Measurements from ENCODE around the gene SUPT20HL2.
"Not testable (repeated sequence)": the region's sequence is repeated elsewhere in the genome, so short reads cannot be mapped to it uniquely, and the experiment has no call there.

Gene SUPT20HL2

DNA sequence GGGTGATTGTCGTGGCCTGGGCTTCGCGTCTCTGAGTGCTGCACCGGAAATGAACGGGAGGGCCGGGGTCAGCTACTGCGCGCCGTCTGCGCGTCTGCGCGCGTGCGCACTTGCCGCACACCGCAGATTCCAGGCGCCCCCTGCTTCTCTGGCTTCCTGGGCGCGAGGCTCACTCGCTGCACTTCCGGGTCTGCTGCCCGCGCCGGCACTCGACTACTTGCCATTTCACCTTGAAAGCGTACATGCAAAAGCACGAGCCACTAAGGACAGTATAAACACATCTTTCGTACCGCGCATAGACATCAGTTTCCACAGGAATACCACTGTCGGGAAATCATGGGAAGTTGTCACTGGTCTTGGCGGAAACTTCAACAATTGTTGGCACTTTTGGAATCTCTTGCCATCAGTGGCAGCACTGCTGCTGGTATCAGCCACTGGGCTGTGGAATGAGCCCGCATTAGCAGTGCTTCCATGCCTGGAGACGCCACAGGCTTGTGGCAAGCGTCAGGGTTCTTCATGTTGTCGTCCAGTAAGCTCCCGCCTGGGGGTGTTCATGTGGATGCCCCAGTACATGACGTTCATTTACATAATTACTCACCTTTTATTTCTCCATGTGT, at the start of gene SUPT20HL2:
Gene SUPT20HL2, minus strand, starts transcription at position 51 of the 617 bp plus-strand sequence. CDS start 754 bp downstream, outside the sequence.
- no peak for DNase-seq

DNA sequence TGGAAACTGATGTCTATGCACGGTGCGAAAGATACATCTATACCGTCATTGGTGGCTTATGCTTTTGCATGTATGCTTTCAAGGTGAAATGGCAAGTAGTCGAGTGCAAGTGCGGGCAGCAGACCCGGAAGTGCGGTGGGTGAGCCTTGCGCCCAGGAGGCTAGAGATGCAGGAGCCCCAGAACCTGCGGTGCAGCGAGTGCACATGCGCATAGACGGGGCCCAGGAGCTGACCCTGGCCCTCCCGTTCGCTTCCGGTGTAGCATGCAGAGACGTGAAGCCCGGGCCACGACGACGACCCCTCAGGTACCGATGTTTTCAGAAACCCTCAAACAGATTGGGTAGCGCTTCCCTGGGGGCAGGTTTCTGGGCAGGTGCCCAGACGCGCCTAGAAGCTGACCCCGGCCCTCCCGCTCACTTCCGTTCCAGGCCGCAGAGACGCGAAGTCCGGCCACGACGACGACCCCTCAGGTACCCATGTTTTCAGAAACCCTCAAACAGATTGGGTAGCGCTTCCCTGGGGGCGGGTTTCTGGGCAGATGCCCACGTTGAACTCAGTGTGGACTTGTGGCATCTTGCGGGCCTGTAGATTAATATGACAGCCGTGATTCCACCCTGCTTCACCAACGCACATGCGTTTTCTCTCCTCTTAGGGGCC, 48.3 kb upstream of the SUPT20HL2 start:
- DNase-seq: not testable (repeated sequence)

DNA sequence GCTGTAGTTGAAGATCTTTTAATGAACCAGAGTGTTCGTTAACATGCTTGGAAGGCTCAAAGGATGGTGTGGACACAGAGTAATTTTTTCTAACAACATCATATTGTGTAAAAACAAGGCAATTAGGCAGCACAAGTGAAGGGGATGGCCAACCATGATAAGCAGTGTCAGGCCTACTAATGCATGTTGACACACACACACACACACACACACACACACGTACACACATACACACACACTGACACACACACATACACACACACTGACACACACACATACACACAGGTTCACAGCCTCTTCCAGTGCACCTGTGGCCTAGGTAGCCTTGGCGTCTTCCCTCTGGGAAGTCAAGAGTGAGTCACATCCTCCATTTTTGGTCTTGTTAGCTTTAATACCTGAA, 46.4 kb upstream of the SUPT20HL2 start, which contains the start of gene SUPT20HL1:
Gene SUPT20HL1, plus strand, starts transcription at position 368 of the 400 bp plus-strand sequence. CDS start 2,122 bp downstream, outside the sequence.
- no peak for DNase-seq

DNA sequence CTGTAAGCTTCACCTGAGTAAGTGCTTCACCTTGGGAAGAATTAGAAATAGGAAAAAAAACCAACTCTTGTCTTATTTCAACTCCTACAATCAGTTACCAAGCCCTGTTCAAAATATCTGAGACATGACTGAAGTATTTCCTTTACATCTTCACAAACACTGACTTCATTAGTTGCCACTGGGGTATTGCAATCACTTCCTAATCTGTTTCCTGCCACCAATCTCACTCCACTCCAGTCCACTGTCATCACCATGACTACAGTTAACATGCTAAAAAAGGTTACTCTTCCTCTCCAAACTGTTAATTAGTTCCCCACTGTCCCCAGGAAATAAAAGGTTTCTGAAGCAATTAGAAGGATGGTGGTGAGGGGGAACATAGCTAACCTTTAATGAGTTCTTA, 43.2 kb upstream of the SUPT20HL2 start:
- peak; percentile 11 for DNase-seq

DNA sequence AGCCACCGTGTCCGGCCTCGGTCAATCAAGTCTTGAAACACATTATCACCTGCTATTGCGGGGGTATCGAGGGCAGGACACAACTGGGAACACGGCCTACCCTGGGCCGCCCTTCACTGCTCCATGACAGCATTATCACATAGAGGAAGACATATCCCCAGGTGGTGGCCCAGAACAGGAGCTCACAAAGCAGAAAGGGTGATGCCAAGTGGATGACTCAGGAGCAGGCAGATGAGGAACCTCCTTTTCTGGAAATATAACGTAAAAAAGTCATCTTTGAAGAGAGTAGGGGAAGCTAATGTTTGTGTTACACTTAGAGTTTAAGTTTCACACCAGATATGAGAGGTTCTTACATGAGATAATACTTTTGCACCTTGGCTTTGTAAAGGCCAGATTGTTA, 41.2 kb upstream of the SUPT20HL2 start:
- DNase-seq: peak; percentile 36

DNA sequence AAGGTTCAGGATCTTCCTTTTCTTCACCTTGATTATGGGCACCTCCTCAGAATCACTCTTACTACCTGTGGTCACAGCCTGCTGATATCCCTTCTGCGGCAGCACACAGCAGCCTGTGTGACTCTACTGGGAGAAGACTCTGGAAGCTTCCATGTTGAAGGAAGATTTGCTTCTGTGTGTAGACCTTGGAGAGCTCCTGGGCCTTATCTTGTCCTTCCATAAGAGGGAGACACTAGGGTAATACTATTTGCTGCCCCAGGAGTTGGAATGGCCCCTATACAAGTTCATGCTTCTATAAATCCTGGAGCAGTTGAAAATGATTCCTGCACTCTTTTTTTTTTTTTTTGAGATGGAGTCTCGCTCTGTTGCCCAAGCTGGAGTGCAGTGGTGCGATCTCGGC, 36.3 kb upstream of the SUPT20HL2 start:
- DNase-seq: no peak

DNA sequence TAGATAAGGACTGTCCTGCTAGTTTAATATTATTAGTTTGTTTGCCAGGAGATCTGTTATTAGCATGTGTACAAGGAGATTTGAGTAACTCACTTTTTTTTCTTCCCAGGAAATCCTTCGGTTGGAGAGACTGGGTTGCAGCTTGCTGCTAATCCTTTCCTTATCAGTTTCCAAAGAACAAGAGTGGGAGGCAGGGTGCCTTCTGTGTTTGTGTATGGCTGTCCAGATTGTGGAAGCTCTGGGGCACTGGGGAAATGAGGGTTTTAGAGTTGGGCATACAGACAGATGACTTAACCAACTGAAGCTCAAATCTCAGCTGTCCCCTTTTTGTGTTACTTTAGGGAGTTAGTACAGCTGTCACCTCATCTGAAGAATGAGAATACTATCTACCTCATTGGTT, 34.0 kb upstream of the SUPT20HL2 start:
- DNase-seq: peak; percentile 60

DNA sequence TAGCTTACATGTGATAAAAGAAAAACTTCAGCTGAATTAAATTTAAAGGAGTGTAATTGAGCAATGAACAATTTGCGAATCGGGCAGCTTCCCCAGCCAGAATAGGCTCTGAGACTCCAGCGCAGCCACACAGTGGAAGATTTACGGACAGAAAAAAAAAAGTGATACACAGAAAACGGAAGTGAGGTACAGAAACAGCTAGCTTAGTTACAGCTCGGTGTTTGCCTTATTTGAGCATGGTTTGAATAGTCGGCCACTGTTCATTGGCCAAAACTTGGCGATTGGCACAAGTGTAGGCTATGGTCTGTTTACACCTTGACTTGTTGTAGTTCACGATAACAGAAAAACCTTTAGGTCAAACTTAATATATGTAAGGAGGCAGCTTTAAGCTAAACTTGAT, 29.9 kb upstream of the SUPT20HL2 start:
- no peak for DNase-seq

DNA sequence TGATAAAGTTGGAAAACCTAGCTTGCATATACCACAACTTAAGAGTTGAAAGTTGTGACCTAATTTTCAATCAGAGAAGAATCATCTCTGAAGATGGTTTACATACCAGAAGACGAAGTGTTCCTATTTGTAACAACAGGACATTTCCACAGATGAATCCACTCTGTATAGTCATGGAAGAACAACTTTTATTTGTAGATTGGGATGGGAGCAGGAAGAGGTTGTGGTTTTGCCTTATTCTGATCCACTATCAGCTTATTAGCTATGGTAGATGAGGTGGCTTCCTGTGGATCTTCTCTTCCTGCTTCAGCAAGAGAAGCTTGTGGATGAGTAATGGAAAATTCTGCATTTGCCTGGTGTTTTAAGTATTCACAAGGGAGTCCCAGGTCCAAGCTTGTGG, 27.9 kb upstream of the SUPT20HL2 start:
- DNase-seq: no peak

DNA sequence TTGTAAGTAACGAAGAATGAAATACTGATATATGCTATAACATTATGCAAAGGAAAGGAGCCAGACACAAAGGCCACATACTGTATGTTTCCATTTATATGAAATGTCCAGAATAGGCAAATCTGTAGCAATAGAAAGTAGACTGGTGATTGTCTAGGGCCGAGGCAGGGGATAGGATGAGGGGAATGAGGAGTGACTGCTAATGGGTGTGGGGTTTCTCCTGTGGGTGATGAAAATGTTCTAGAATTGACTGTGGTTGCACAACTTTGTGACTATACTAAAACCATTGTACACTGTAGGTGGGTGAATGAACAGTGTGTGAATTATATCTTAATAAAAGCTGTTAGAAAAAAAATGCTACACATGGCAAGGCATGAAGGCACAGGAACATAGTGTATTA, 26.6 kb upstream of the SUPT20HL2 start:
- DNase-seq: no peak

DNA sequence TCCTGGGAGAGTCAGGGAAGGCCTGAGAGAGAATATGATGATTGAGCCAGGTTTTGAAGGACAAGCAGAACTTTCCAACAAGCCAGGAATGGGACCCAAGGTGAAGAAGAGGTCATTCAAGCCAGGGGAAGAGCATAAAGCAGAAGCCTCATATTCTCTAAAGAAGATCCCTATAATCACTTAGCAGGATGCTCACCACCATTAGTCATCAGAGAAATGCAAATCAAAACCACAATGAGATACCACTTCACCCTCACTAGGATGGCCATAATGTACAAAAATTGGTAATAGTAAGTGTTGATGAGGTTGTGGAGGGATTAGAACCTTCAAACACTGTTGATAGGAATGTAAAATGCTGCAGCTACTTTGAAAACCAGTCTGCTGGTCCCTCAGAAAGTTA, 26.0 kb upstream of the SUPT20HL2 start:
- DNase-seq: no peak

DNA sequence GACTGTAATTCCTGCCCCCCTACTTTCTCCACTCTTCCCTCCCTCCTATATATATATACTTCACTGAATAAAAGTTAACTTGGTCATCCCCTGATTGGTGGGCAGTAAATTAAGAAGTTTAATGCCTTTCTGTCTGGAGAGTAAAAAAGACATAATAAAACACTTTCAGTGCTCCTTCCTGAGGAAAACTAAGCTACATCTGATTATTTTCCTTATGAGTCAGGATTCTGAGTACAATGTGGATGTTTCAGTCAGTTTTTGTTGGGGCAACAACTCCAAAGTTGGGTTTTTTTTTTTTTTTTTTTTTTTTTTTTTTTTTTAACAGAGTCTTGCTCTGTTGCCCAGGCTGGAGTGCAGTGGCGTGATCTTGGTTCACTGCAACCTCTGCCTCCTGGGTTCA, 22.0 kb upstream of the SUPT20HL2 start:
- no peak for DNase-seq

DNA sequence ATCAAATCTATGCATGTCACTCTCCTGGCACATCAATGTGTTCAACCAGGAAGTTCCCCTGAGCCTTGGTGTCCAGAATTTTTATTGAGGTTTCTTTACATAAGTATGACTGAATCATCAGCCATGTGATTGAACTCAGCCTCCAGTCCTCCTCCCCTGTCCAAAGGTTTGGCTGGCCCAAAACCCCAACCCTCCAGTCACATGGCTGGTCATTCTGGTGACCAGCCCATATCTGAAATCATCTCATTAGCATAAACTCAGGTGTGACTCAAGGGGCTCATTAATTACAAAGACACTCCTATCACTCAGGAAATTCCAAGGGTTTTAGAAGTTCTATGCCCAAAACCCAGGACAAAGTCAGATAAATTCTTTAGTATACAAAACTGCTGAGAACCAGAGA, 20.6 kb upstream of the SUPT20HL2 start:
- no peak for DNase-seq

DNA sequence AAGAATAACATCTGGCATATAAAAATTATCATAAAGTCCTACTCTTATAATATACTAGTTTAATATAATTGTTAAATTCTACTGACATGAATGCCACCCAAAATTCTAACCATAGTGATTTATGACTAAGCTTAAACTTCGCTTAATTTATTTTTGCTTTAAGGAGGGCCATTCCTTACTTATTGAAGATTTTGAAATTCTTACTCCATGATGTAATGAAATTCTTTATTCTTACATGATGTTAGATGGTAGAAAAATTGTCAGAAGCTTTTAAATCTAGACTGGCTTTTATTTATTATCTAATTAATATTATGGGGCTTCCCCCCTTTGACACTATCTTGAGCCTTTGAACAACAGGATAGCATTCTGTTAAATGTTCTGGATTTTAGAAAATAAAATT, 19.5 kb upstream of the SUPT20HL2 start:
- no peak for DNase-seq

DNA sequence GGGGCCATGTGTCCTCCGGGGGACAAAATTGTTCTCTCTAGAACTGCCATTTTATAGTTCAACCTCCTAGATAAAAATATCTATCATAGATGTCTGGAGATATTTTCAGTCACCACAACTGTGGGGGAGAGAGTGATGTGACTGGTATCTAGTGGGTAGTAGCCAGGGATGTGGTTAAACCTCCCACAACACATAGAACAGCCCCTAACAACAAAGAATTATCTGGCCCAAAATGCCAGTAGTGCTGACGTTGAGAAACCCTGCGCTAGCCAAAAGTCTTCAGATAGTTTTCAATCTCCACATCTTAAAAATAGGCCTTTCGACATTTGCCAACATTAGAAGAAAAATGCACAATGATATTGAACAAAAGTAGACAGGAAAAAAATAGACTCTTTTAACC, 19.0 kb upstream of the SUPT20HL2 start:
- no peak for DNase-seq

DNA sequence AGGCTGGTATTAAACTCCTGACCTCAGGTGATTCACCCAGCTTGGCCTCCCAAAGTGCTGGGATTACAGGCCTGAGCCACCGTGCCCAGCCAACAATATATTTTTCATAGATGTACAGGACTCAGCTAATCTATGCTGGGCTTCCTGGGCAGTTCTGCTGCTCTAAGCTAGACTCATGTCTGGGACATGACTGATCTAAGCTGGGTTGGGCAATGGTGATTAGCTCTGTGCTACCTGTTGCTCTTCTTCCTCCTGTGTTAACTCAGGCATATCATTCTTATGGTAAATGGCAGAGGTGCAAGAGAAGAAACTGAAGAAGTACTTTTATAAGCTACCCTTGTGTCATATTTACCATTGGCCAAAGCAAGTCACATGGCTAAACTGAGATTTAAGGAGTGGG, 11.4 kb upstream of the SUPT20HL2 start:
- no peak for DNase-seq

DNA sequence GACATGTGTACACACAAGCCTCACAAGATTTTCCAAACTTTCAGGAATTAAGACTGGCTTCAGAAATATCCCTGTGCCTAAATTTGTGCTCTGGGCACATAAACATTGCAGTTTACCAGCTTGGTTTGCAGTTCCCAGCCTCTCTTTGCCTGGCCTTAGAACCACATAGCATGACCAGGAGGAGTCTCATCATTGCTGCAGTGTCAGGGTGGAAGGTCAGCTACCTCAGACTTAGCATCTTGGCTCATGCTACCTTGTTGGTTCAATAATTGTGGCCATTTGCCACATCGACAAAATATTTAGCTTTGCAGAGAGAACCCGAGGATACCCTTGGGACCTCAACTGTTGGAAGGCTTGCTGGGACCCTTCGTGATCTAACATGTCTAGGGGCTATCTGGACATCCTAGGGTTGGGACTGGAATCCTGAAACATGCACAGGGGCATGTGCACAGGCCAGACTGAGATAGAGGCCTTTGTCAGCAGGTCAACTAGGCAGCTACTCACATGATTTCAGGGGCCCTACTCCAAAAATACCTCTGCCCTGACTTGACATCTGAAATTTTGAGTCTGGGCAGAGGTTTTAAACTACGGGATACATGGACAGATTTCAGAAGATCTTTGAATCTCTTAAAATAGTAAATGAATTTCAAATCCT, 8.0 kb upstream of the SUPT20HL2 start:
- no peak for DNase-seq

DNA sequence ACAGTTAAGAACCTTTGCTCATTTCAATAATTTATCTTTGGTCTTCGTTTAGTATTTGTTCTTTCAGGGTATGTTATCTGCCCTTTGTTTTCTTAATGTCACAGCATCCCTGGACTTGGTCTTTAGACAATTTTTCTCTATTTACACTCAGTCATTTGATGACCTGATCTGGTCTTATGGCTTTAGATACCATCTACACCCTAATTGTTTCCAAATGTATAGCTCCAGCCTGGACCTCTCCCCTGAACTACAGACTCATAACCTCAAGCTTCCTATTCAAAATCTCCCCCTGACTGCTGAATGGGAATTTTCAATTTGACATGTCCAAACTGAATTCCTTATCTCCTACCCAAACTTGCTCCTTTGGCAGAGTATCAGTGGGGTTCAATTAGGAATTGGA, 3.7 kb upstream of the SUPT20HL2 start:
- DNase-seq: no peak

DNA sequence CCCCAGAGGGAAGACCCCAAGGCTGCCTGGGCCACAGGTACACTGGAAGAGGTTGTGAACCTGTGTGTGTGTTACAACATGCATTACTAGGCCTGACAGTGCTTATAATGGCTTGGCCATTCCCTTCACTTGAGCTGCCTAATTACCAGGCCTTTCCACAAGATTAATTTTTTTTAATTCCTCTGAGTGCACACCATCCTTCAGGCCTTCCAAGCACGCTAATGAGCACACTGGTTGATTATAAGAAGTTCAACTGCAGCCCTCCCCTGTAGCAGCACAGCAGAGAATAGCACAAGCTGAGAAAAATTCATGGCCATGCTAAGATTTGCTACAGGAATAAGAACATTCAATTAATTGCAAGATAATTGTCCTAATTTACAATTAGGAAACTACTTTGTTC, 2.2 kb upstream of the SUPT20HL2 start:
- DNase-seq: no peak

DNA sequence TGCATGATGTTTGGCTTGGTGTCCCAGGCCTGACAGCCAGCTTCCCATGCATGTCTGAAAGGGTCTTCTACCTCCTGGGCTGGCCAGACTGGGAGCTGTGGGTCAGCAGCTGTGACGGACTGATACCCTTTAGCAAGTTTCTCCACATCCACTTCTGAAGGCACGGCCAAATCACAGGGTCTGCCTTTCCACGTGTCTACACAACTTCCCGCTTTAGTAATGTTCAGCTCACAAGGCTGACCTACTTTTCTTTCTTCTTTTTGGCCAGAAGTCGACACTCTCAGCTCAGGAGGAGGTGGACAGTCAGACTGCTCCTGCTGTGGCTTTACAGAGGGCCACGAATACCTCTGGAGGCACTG, 1.6 kb downstream of the SUPT20HL2 start:
- not testable (repeated sequence) for DNase-seq

DNA sequence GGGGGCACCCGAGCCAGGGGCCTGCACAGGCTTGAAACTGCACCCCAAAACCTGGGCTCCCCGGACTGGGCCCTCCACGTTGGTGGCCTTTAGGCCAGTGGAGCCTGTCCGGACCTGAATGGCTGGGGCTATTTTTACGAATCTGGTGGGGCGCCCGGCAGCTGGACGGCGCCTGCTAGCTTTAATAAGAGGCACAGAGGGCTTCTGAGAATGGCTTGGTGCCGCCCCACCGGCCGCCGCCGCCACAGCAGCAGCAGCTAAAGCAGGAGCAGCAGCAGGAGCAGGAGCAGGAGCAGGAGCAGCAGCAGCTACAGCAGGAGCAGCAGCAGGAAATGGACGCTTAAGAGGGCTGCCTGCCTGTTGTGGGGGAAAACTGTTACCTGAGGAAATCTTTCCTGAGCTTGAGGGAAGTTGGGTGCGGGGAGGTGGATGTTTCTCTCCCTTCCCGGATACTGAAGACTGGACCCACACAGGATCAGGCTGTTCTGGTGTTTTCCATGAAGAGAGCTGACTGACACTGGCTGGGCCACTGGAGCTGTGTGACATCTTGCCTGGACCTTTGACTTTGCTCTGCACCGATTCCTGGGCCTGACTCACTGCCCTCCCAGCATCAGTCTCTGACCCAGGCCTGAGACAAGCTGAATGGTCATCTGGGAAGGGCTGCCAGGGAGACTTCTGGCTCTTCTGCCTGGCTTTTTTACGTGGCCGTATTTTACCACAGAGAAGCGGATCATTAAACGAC, 2.2 kb downstream of the SUPT20HL2 start:
- DNase-seq: peak; percentile 79

DNA sequence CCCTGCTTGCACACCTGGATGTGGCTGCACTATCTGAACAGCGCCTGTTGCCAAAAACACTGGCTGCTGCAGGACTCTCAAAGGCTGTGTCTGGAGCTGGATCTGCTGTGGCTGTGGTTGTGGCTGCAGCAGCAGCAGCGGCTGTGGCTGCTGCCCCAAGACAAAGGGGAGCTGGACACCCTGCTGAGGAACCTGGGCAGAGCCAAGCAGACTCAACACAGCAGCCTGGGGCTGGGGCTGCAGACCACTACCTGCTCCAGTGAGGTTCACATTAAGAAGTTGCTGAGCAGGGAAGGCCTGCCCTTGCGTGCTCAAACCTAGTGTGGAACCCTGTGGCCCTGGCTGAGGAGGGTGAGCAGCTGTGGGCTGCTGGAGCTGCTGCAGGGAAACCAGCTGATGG, 3.0 kb downstream of the SUPT20HL2 start:
- peak; percentile 62 for DNase-seq

DNA sequence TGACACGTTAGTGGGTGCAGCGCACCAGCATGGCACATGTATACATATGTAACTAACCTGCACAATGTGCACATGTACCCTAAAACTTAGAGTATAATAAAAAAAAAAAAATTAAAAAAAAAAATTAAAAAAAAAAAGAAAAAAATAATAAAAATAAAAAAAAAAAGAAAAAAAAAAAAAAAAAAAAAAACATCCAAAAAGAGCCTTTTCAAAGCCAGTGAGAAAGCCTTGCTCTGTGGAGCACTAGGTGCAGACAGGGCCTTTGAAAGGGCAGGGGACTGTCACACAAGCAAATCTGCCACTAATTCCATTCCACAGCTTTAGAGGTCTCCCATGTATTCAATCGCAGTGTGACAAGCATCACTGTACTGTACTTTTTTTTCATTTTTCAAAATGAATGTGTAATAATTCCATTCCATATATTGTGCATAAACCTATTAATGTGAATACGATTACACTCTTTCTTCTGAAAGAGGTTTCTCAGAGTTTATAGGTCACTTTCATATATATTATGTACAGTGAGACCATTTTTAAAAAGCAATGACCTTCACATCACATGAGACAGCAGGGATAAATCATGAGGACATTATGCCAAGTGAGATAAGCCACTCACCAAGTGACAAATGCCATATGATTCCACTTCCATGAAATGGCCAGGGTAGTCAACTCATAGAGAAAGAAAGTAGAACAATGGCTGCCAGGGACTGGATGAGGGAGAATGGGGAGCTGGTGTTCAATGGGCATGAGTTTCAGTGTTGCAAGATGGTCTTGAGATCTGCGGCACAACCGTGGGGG, 4.1 kb downstream of the SUPT20HL2 start:
- not testable (repeated sequence) for DNase-seq

All from islet precursor cell (in vitro differentiated cells).